ENCODE results near the gene BRME1. TPM values are rescaled to one million over a fixed set of nuclear protein-coding genes. Genes with fewer than 3 reads are reported as not detected.

The BRME1 gene
- total and polyA plus RNA-seq, 9 donors, result 0.57 to 3.7 (median 2.3) TPM

- H3K4me3 ChIP-seq, result peak overlapping the region; percentile 58
- no peaks in the 10 kb centered on the region for H3K4me1 ChIP-seq (ENCODE audit: insufficient read depth)
- H3K36me3 ChIP-seq, result no peaks in the 10 kb centered on the region
Measured at GRCh38 chr19:13864667-13865570, 41.0 kb downstream of the BRME1 start.

GRCh38 chr19:13864046-13864666 is 41.8 kb downstream of the BRME1 start:
- H3K4me1 ChIP-seq (ENCODE audit: insufficient read depth), result no peaks in the 10 kb centered on the region
- H3K27ac ChIP-seq, result no peak overlapping the region
- no peaks in the 10 kb centered on the region for H3K9me3 ChIP-seq
- no peak for DNase-seq
- WGBS, 3 donors, result 45 to 53% (median 47%) methylated on average over 13 of the region's 13 CpGs
- TF ChIP-seq EP300 (IDR thresholded peaks at IDR 0.05) (no peak), CTCF (IDR thresholded peaks at IDR 0.05) (no peak), POLR2A (IDR thresholded peaks at IDR 0.05) (no peak)
- H3K27me3 ChIP-seq, result no peaks in the 10 kb centered on the region
- H3K36me3 ChIP-seq, result no peaks in the 10 kb centered on the region
- H3K4me3 ChIP-seq, result no peak overlapping the region
- intact Hi-C loops (cut with DNase I), result loop anchor here (5.0 to 10.0 kb wide), 8 partner anchors 59 to 699 kb away; partner anchors contain the start of genes C19orf53 (in 1 of the 4) and ZSWIM4 (in 1 of the 4)

More at GRCh38 chr19:13864667-13865570, 41.0 kb downstream of the BRME1 start:
- intact Hi-C loops (cut with DNase I), result loop anchor here (5.0 to 10.0 kb wide), 9 partner anchors 60 to 700 kb away; partner anchors contain the start of genes C19orf53 (in 1 of the 4) and ZSWIM4 (in 1 of the 4)
- Histone ChIP-seq H3K27me3 (no peaks in the 10 kb centered on the region), H3K9me3 (no peaks in the 10 kb centered on the region), H3K27ac (peak overlapping the region in 1 of 2 donors; percentile 45)
- TF ChIP-seq POLR2A (IDR thresholded peaks at IDR 0.05) (no peak), CTCF (IDR thresholded peaks at IDR 0.05) (no peak), EP300 (IDR thresholded peaks at IDR 0.05) (no peak)
- peak in 2 of 5 donors; percentile 47 to 50 for DNase-seq
- WGBS, 3 donors, result 5 to 23% (median 10%) methylated on average over 32 to 106 of the region's 113 CpGs

- Histone ChIP-seq H3K27me3 (no peaks in the 10 kb centered on the region), H3K4me1 (ENCODE audit: insufficient read depth) (no peaks in the 10 kb centered on the region), H3K9me3 (no peaks in the 10 kb centered on the region), H3K27ac (peak overlapping the region; percentile 76 to 77), H3K4me3 (peak overlapping the region; percentile 30), H3K36me3 (no peaks in the 10 kb centered on the region)
- intact Hi-C loops (cut with DNase I), result loop anchor here (2.0 to 10.0 kb wide), 9 partner anchors 57 to 697 kb away; partner anchors contain the start of genes C19orf53 (in 1 of the 4) and ZSWIM4 (in 1 of the 4)
- TF ChIP-seq EP300 (IDR thresholded peaks at IDR 0.05), result no peak
- TF ChIP-seq CTCF (IDR thresholded peaks at IDR 0.05), result peak; percentile 97 to 99 (median 98)
- TF ChIP-seq POLR2A (IDR thresholded peaks at IDR 0.05), result peak; percentile 48
- DNase-seq, result peak; percentile 93 to 98 (median 96)
- WGBS, 3 donors, result 1 to 2% (median 1%) methylated on average over 27 of the region's 27 CpGs
Measured at GRCh38 chr19:13861714-13862531, 44.0 kb downstream of the BRME1 start.

GRCh38 chr19:13861392-13861713 is 44.6 kb downstream of the BRME1 start:
- no peaks in the 10 kb centered on the region for H3K4me1 ChIP-seq (ENCODE audit: insufficient read depth)
- no peaks in the 10 kb centered on the region for H3K9me3 ChIP-seq
- no peak for DNase-seq
- 19 to 25% (median 20%) methylated on average over 11 of the region's 11 CpGs for WGBS, 3 donors
- H3K27ac ChIP-seq, result peak overlapping the region; percentile 76 to 77
- intact Hi-C loops (cut with DNase I), result loop anchor here (5.0 to 10.0 kb wide), 8 partner anchors 57 to 697 kb away; partner anchors contain the start of genes C19orf53 (in 1 of the 4) and ZSWIM4 (in 1 of the 4)
- no peaks in the 10 kb centered on the region for H3K36me3 ChIP-seq
- H3K4me3 ChIP-seq, result peak overlapping the region; percentile 30
- no peaks in the 10 kb centered on the region for H3K27me3 ChIP-seq
- TF ChIP-seq EP300 (IDR thresholded peaks at IDR 0.05) (no peak), CTCF (IDR thresholded peaks at IDR 0.05) (no peak), POLR2A (IDR thresholded peaks at IDR 0.05) (no peak)

Measured in ovary (tissue), 9 donors.